GM12878 (cell line): Measurements from ENCODE around the gene ZXDC. TPM values are rescaled to one million over a fixed set of nuclear protein-coding genes. Genes with fewer than 3 reads are reported as not detected.
A peak's percentile ranks its signal among the peaks of the same experiment; 100 is the strongest.

Experiments
- ATAC-seq: fragments of 200-7000 bp; cut with Tn5 transposase; 3 replicates; pipeline ENCODE4 v1.9.1; 2020; ENCODE audit warnings: mild to moderate bottlenecking, moderate library complexity
- BruUV-seq: library from RNA; stranded (reverse); fragments of 400-500 nt; replicated peaks from 2 replicates; lab custom pipeline; 2021; lab: Mats Ljungman, UMichigan
- CTCF ChIA-PET: fragments of 300-600 bp; sonication (Branson Sonifier 250); formaldehyde crosslinking; extraction: SDS; loops from one replicate; lab custom pipeline; 2021; ENCODE audit warnings: inconsistent platforms; lab: Yijun Ruan, JAX
- POLR2A ChIA-PET: fragments of 350-600 bp; formaldehyde crosslinking; extraction: SDS; loops from one replicate; lab custom pipeline; 2021; ENCODE audit warnings: inconsistent platforms; lab: Charles Lee
- RAD21 ChIA-PET: fragments of 300-600 bp; sonication (Branson Sonifier 250); formaldehyde crosslinking; loops from one replicate; lab custom pipeline; 2023; ENCODE audit warnings: antibody characterized with exemption; ENCODE audit not compliant: unreplicated experiment; lab: Charles Lee
- SMC1A ChIA-PET: fragments of 300-600 bp; sonication (Branson Sonifier 250); formaldehyde crosslinking; loops from one replicate; lab custom pipeline; 2023; ENCODE audit not compliant: unreplicated experiment, uncharacterized antibody; lab: Charles Lee
- DNase-seq: peaks from one replicate; pipeline ENCODE4 v3.0.0-alpha.2; 2011; ENCODE audit warnings: low read depth, low spot score
- FAIRE-seq: peaks from 3 replicates; lab custom pipeline; 2011; peaks lifted over from hg19 to GRCh38; lab: Jason Lieb, UNC
- H2AFZ ChIP-seq: 2 replicates; pipeline ENCODE4 v1.6.0; 2011; ENCODE audit warnings: low read depth, low read length, control low read depth; ENCODE audit not compliant: control insufficient read depth
- H3K27ac ChIP-seq: 2 replicates; pipeline ENCODE4 v1.5.1; 2011; ENCODE audit warnings: control low read depth; ENCODE audit not compliant: control insufficient read depth, insufficient read depth
- H3K27me3 ChIP-seq, 2 experiments: replicated peaks in 1 of 2; 2 replicates each; pipeline versions ENCODE4 v1.6.0 to v1.6.1; 2011; ENCODE audit warnings: low read length in 1 of 2; ENCODE audit not compliant: control insufficient read depth in 2 of 2, insufficient read depth in 2 of 2
- H3K36me3 ChIP-seq, 2 experiments: 2 replicates each; pipeline ENCODE4 v1.5.1; 2011; ENCODE audit warnings: low read length in 1 of 2; ENCODE audit not compliant: control insufficient read depth in 2 of 2, insufficient read depth in 2 of 2
- H3K4me1 ChIP-seq: 2 replicates; pipeline ENCODE4 v1.6.1; 2011; ENCODE audit warnings: mild to moderate bottlenecking, low read length, moderate library complexity, mixed read lengths; ENCODE audit not compliant: control insufficient read depth, insufficient read depth
- H3K4me2 ChIP-seq: 2 replicates; pipeline ENCODE4 v1.6.0; 2011; ENCODE audit warnings: control low read depth; ENCODE audit not compliant: control insufficient read depth, insufficient read depth
- H3K4me3 ChIP-seq: fragments of 200-600 bp; sonication (generic); 2 replicates; pipeline ENCODE4 v1.5.1; 2016
- H3K79me2 ChIP-seq: 2 replicates; pipeline ENCODE4 v1.6.0; 2011; ENCODE audit warnings: low read length; ENCODE audit not compliant: control insufficient read depth, insufficient read depth
- H3K9ac ChIP-seq: 2 replicates; pipeline ENCODE4 v1.8.0; 2011; ENCODE audit warnings: low read length, control low read depth, mixed read lengths; ENCODE audit not compliant: control insufficient read depth, insufficient read depth
- H3K9me3 ChIP-seq: replicated peaks from 3 replicates; pipeline ENCODE4 v1.5.1; 2011; ENCODE audit warnings: mild to moderate bottlenecking, low read length; ENCODE audit not compliant: control insufficient read depth, insufficient read depth
- H4K20me1 ChIP-seq: 2 replicates; pipeline ENCODE4 v1.6.0; 2011; ENCODE audit not compliant: control insufficient read depth, insufficient read depth
- ELK1 ChIP-seq: IDR thresholded peaks from 2 replicates; pipeline ENCODE4 v1.6.1; 2012; ENCODE audit warnings: low read depth, low read length, improper control_type of control experiment
- KAT2A ChIP-seq: conservative IDR thresholded peaks from 2 replicates; pipeline ENCODE4 v1.6.1; 2011; ENCODE audit warnings: low read depth, low read length; ENCODE audit not compliant: control insufficient read depth
- MEF2B ChIP-seq: fragments of 450-650 bp; IDR thresholded peaks from 2 replicates; pipeline ENCODE4 v1.6.1; 2018; ENCODE audit warnings: mild to moderate bottlenecking, moderate library complexity; ENCODE audit not compliant: partially characterized antibody, poor library complexity, severe bottlenecking
- YBX1 ChIP-seq: fragments of 450-650 bp; IDR thresholded peaks from 2 replicates; pipeline ENCODE4 v1.6.1; 2016; ENCODE audit warnings: antibody characterized with exemption
- WGBS: methylation state at CpG from one replicate; pipeline ENCODE4 v1.1.6; 2016; ENCODE audit warnings: low lambda C conversion rate; ENCODE audit not compliant: insufficient replicate concordance, insufficient coverage; ENCODE audit errors: missing lambda C conversion rate; 5-methylcytosine and 5-hydroxymethylcytosine counted together
- in situ Hi-C: fragments of 300-500 bp; cut with MboI; formaldehyde crosslinking; loops from 9 replicates; pipeline ENCODE4 v1.14.3; 2018; ENCODE audit warnings: mixed read lengths
- intact Hi-C: fragments of 100-400 bp; cut with micrococcal nuclease; formaldehyde crosslinking; loops from one replicate; pipeline ENCODE4 v1.14.2; 2022; ENCODE audit not compliant: unreplicated experiment
- polyA plus RNA-seq, 11 experiments: library from polyadenylated mRNA; depleted of rRNA in 4 of 11; unstranded in 6 of 11; stranded (reverse) in 5 of 11; fragments of >200 nt; fragmentation: Nextera tagmentation in 4 of 11; fragmentation: Illumina TruSeq in 1 of 11; extraction: Ambion mirVana in 4 of 11; extraction: Trizol in 1 of 11; gene quantifications; 1 replicate in 1 of 11; 2 replicates in 10 of 11; pipeline versions ENCODE4 v1.2.1 to v1.2.3, GENCODE V29; 2011 to 2016; ENCODE audit warnings: inconsistent platforms in 2 of 11, missing spikeins in 2 of 11, low read depth in 1 of 11
- total RNA-seq, 4 experiments: library from RNA; depleted of rRNA in 3 of 4; stranded (reverse); fragments of >200 nt in 3 of 4; fragmentation: Illumina TruSeq in 1 of 4; extraction: Trizol in 1 of 4; gene quantifications; 2 replicates each; pipeline versions ENCODE4 v1.2.1 to v1.2.3, GENCODE V29; 2013 to 2021

ZXDC gene
- total and polyA plus RNA-seq, 10 of the 15 experiments (the other 5 are each of a cell fraction or from before 2014, with no cell fraction given): 0.72 to 15.3 (median 8.5) TPM

DNA sequence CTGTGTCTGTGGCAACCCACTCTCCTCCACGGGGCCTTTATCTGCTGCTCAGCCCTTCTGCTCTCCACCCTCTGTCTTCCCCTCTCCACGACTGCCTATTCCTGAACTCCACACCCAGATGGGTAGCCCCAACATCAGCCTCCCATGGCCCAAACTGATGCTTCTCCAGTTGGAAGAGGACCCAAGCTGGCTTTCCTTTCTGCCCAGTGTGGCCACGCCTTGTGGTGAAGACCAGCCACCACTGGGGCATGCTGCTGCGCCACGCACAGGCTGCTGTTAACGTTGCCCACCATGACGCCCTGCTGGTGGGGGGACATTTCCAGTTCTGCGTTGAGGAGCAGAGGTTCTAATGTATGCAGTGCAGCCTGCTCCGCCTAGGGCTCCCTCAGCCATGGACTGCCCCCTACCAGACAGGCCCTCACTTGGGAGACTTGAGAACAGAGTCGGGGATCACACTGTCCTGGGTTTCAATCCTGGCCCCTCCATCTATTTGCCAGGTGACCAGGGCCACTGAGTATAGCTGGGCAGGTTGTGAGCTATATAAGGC lies 54.0 kb downstream of the ZXDC start:
- Histone ChIP-seq H3K4me3 (no peak overlapping the region), H3K4me1 (no peaks in the 10 kb centered on the region), H3K27me3 (no peaks in the 10 kb centered on the region), H3K4me2 (no peak overlapping the region), H3K27ac (no peak overlapping the region), H3K9me3 (no peaks in the 10 kb centered on the region; the same call in 1 of the 3 replicates), H3K9ac (no peak overlapping the region), H4K20me1 (no peaks in the 10 kb centered on the region), H3K36me3 (no peaks in the 10 kb centered on the region), H2AFZ (no peak overlapping the region), H3K79me2 (no peaks in the 10 kb centered on the region)
- DNase-seq (no peak), FAIRE-seq (no peak), ATAC-seq (no peak)
- POLR2A ChIA-PET: no interaction called here
- in situ Hi-C loops (no loop called here), intact Hi-C loops (no loop called here)
- TF ChIP-seq ELK1 (no peak), YBX1 (no peak)
- CTCF ChIA-PET: no interaction called here
- RAD21 ChIA-PET: no interaction called here
- no TSS peak for BruUV-seq
- 15% methylated on average over 10 of the region's 10 CpGs for WGBS
- SMC1A ChIA-PET: no interaction called here

GRCh38 chr3:126419886-126420786 lies 55.6 kb downstream of the ZXDC start:
- Histone ChIP-seq H3K9me3 (no peaks in the 10 kb centered on the region; the same call in 1 of the 3 replicates), H3K36me3 (no peaks in the 10 kb centered on the region), H3K27me3 (no peaks in the 10 kb centered on the region), H4K20me1 (no peaks in the 10 kb centered on the region), H3K4me3 (no peak overlapping the region), H3K9ac (no peak overlapping the region), H3K4me2 (no peak overlapping the region), H3K27ac (no peak overlapping the region), H3K79me2 (no peaks in the 10 kb centered on the region), H2AFZ (no peak overlapping the region), H3K4me1 (no peaks in the 10 kb centered on the region)
- no peak for FAIRE-seq
- RAD21 ChIA-PET: no interaction called here
- POLR2A ChIA-PET: no interaction called here
- intact Hi-C loops (no loop called here), in situ Hi-C loops (no loop called here)
- SMC1A ChIA-PET: no interaction called here
- BruUV-seq: no TSS peak
- CTCF ChIA-PET: no interaction called here
- peak; percentile 23; the same call in 2 of the 3 replicates for ATAC-seq
- 43% methylated on average over 22 of the region's 22 CpGs for WGBS
- peak; percentile 16 for TF ChIP-seq MEF2B
- no peak for TF ChIP-seq KAT2A
- DNase-seq: no peak
